Thymus (tissue), 11 donors: Measurements from ENCODE around the gene NCR2. TPM values are rescaled to one million over a fixed set of nuclear protein-coding genes. Genes with fewer than 3 reads are reported as not detected.
A peak's percentile ranks its signal among the peaks of the same experiment; 100 is the strongest.

Experiments
- DNase-seq, 9 donors: peaks; one replicate each; pipeline ENCODE4 v3.0.0-alpha.2; 2013; ENCODE audit warnings: low spot score in 9 of 9, low read depth in 6 of 9, missing footprints in 1 of 9
- H3K27ac ChIP-seq, 2 donors: one replicate each; pipeline ENCODE4 v1.5.1; 2013; ENCODE audit warnings: control low read depth in 1 of 2, low read depth in 1 of 2, low read length in 1 of 2, mild to moderate bottlenecking in 1 of 2, moderate library complexity in 1 of 2
- H3K27me3 ChIP-seq, 2 donors: one replicate each; pipeline ENCODE4 v1.5.1; 2013; ENCODE audit warnings: low read length in 1 of 2; ENCODE audit not compliant: control insufficient read depth in 2 of 2, insufficient read depth in 1 of 2
- H3K36me3 ChIP-seq, 2 donors: one replicate each; pipeline ENCODE4 v1.5.1; 2013; ENCODE audit warnings: low read length in 1 of 2, mild to moderate bottlenecking in 1 of 2, moderate library complexity in 1 of 2; ENCODE audit not compliant: control insufficient read depth in 2 of 2, insufficient read depth in 2 of 2
- H3K4me1 ChIP-seq, 2 donors: one replicate each; pipeline ENCODE4 v1.5.1; 2013; ENCODE audit warnings: low read length in 2 of 2; ENCODE audit not compliant: control insufficient read depth in 2 of 2, insufficient read depth in 2 of 2
- H3K4me3 ChIP-seq, 2 donors: one replicate each; pipeline ENCODE4 v1.5.1; 2013; ENCODE audit warnings: low read length in 2 of 2, control low read depth in 1 of 2, mild to moderate bottlenecking in 1 of 2
- H3K9me3 ChIP-seq, 2 donors: one replicate each; pipeline ENCODE4 v1.5.1; 2013; ENCODE audit warnings: low read length in 1 of 2, mild to moderate bottlenecking in 1 of 2; ENCODE audit not compliant: control insufficient read depth in 2 of 2, insufficient read depth in 1 of 2
- WGBS: extraction: QIAGEN DNeasy Blood & Tissue Kit; methylation state at CpG from one replicate; pipeline ENCODE4 v1.1.7; 2013; 5-methylcytosine and 5-hydroxymethylcytosine counted together
- polyA plus RNA-seq: library from polyadenylated mRNA; stranded (reverse); fragments of 200-250 nt; gene quantifications from one replicate; pipeline ENCODE4 v1.2.3, GENCODE V29; 2013
- total RNA-seq: library from RNA; stranded (reverse); fragments of 120-200 nt; gene quantifications from one replicate; pipeline ENCODE4 v1.2.4, GENCODE V29; 2013
- donor health status: healthy.

NCR2 gene
- total and polyA plus RNA-seq, 2 donors: not detected

DNA sequence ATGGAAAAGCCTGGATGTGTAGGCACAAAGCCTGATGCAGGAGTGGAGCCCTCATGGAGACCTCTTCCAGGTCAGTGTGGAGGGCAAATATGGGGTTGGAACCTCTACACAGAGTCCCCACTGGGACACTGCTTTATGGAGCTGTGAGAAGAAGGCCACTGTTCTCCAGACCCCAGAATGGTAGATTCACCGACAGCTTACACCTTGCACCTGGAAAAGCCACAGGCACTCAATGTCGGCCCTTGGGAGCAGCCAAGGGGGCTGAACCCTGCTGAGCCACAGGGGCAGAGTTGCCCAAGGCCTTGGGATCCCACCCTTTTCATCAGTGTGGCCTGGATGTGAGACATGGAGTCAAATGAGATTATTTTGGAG lies 24.9 kb downstream of the NCR2 start:
- Histone ChIP-seq H3K27ac (no peak overlapping the region), H3K36me3 (no peaks in the 10 kb centered on the region), H3K4me3 (no peak overlapping the region), H3K27me3 (peaks cover 0 to 2% of the 10 kb centered on the region in 2 donors), H3K4me1 (no peaks in the 10 kb centered on the region), H3K9me3 (peaks cover 4 to 11% of the 10 kb centered on the region in 2 donors)
- 91% methylated on average over 2 of the region's 2 CpGs for WGBS
- no peak for DNase-seq

- Histone ChIP-seq H3K9me3 (no peaks in the 10 kb centered on the region), H3K4me1 (peaks cover 0 to 12% of the 10 kb centered on the region in 2 donors), H3K4me3 (no peak overlapping the region), H3K36me3 (no peaks in the 10 kb centered on the region), H3K27me3 (peaks cover 29 to 36% of the 10 kb centered on the region in 2 donors), H3K27ac (no peak overlapping the region)
- no peak for DNase-seq
- WGBS: 96% methylated on average over 7 of the region's 7 CpGs
Observed at GRCh38 chr6:41366150-41366549, 30.7 kb downstream of the NCR2 start.

- Histone ChIP-seq H3K36me3 (no peaks in the 10 kb centered on the region), H3K27ac (no peak overlapping the region), H3K4me3 (no peak overlapping the region), H3K27me3 (peaks cover 39 to 45% of the 10 kb centered on the region in 2 donors), H3K4me1 (peaks cover 0 to 21% of the 10 kb centered on the region in 2 donors), H3K9me3 (peaks cover 0 to 3% of the 10 kb centered on the region in 2 donors)
- WGBS: 96% methylated on average over 3 of the region's 3 CpGs
- no peak for DNase-seq
Observed at GRCh38 chr6:41367061-41367460, 31.7 kb downstream of the NCR2 start.

DNA sequence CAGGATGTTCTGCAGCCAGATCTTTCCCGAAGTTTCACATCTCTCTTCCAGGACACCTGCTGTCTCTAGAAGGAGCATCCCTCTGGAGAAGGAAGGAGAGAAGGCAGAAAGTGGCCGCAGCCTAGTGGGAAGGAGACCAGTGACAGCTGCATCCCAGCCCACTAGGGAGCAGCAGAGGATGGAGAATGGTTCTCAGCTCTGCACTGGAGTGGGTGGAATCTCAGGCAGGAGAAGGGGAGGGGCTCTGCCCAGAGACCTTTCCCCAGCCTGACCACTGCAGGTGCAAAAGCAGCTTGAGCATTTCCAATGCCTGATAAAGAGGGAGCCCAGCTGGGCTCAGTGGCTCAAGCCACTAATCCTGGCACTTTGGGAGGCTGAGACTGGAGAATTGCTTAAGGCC lies 32.3 kb downstream of the NCR2 start:
- H3K4me3 ChIP-seq: no peak overlapping the region
- peaks cover 0 to 27% of the 10 kb centered on the region in 2 donors for H3K4me1 ChIP-seq
- WGBS: 18% methylated on average over 2 of the region's 2 CpGs
- H3K27ac ChIP-seq: no peak overlapping the region
- peaks cover 0 to 5% of the 10 kb centered on the region in 2 donors for H3K9me3 ChIP-seq
- no peaks in the 10 kb centered on the region for H3K36me3 ChIP-seq
- DNase-seq: peak in 2 of 9 donors; percentile 43 to 56
- H3K27me3 ChIP-seq: peaks cover 44 to 52% of the 10 kb centered on the region in 2 donors

GRCh38 chr6:41370488-41371111 lies 35.2 kb downstream of the NCR2 start:
- H3K36me3 ChIP-seq: no peaks in the 10 kb centered on the region
- DNase-seq: no peak
- H3K4me1 ChIP-seq: peaks cover 0 to 53% of the 10 kb centered on the region in 2 donors
- H3K9me3 ChIP-seq: peaks cover 0 to 20% of the 10 kb centered on the region in 2 donors
- 76% methylated on average over 6 of the region's 6 CpGs for WGBS
- H3K27me3 ChIP-seq: peaks cover 73 to 79% of the 10 kb centered on the region in 2 donors
- no peak overlapping the region for H3K4me3 ChIP-seq
- H3K27ac ChIP-seq: no peak overlapping the region

GRCh38 chr6:41371461-41371991 lies 36.1 kb downstream of the NCR2 start:
- Histone ChIP-seq H3K27me3 (peaks cover 78 to 88% of the 10 kb centered on the region in 2 donors), H3K27ac (no peak overlapping the region), H3K4me1 (peaks cover 0 to 54% of the 10 kb centered on the region in 2 donors), H3K4me3 (peak overlapping the region in 1 of 2 donors; percentile 15), H3K9me3 (peaks cover 0 to 21% of the 10 kb centered on the region in 2 donors), H3K36me3 (no peaks in the 10 kb centered on the region)
- 2% methylated on average over 39 of the region's 39 CpGs for WGBS
- peak in 1 of 9 donors; percentile 43 for DNase-seq

- peaks cover 0 to 54% of the 10 kb centered on the region in 2 donors for H3K4me1 ChIP-seq
- 2% methylated on average over 42 of the region's 42 CpGs for WGBS
- peak in 1 of 9 donors; percentile 46 for DNase-seq
Observed at GRCh38 chr6:41371992-41372831, 36.8 kb downstream of the NCR2 start.

GRCh38 chr6:41372832-41373626 lies 37.6 kb downstream of the NCR2 start:
- Histone ChIP-seq H3K27ac (no peak overlapping the region), H3K9me3 (peaks cover 0 to 21% of the 10 kb centered on the region in 2 donors), H3K36me3 (no peaks in the 10 kb centered on the region), H3K27me3 (peaks cover 84 to 94% of the 10 kb centered on the region in 2 donors), H3K4me1 (peaks cover 0 to 52% of the 10 kb centered on the region in 2 donors), H3K4me3 (no peak overlapping the region)
- 3% methylated on average over 81 of the region's 81 CpGs for WGBS
- DNase-seq: no peak

More at GRCh38 chr6:41371992-41372831, 36.8 kb downstream of the NCR2 start:
- Histone ChIP-seq H3K4me3 (peak overlapping the region; percentile 13 to 15), H3K27me3 (peaks cover 82 to 94% of the 10 kb centered on the region in 2 donors), H3K27ac (no peak overlapping the region), H3K36me3 (no peaks in the 10 kb centered on the region), H3K9me3 (peaks cover 0 to 21% of the 10 kb centered on the region in 2 donors)
